HepG2 (cell line): ENCODE data around the gene WBP1. TPM values are rescaled to one million over a fixed set of nuclear protein-coding genes. Genes with fewer than 3 reads are reported as not detected.
A peak's percentile ranks its signal among the peaks of the same experiment; 100 is the strongest.

ENCODE experiments used
- CEBPZ ChIP-seq: IDR thresholded peaks from 2 replicates; pipeline ENCODE4 v1.6.1; 2012; ENCODE audit warnings: low read length, improper control_type of control experiment
- CTCF ChIP-seq: sonication (generic); formaldehyde crosslinking; IDR thresholded peaks from 2 replicates; pipeline ENCODE4 v1.5.0; 2020; ENCODE audit warnings: mild to moderate bottlenecking, missing genetic modification reagents, moderate library complexity
- DMTF1 ChIP-seq: sonication (generic); formaldehyde crosslinking; IDR thresholded peaks from 2 replicates; pipeline ENCODE4 v1.4.0; 2020; ENCODE audit warnings: mild to moderate bottlenecking, missing genetic modification reagents
- E2F2 ChIP-seq: sonication (generic); formaldehyde crosslinking; IDR thresholded peaks from 2 replicates; pipeline ENCODE4 v1.4.0; 2020; ENCODE audit warnings: missing genetic modification reagents, borderline replicate concordance
- EEA1 ChIP-seq: sonication (generic); formaldehyde crosslinking; IDR thresholded peaks from 2 replicates; pipeline ENCODE4 v1.5.1; 2020; ENCODE audit warnings: mild to moderate bottlenecking, missing genetic modification reagents, borderline replicate concordance
- KLF11 ChIP-seq: IDR thresholded peaks from 2 replicates; pipeline ENCODE4 v1.6.1; 2016; ENCODE audit warnings: missing compliant biosample characterization
- MEIS2 ChIP-seq: sonication (generic); formaldehyde crosslinking; IDR thresholded peaks from 2 replicates; pipeline ENCODE4 v1.9.0; 2021; ENCODE audit warnings: mild to moderate bottlenecking, missing genetic modification reagents
- MYC ChIP-seq: sonication (generic); formaldehyde crosslinking; IDR thresholded peaks from 2 replicates; pipeline ENCODE4 v1.9.0; 2021; ENCODE audit warnings: missing genetic modification reagents, borderline replicate concordance
- POLR2AphosphoS5 ChIP-seq: IDR thresholded peaks from 2 replicates; pipeline ENCODE4 v1.6.1; 2012; ENCODE audit warnings: low read depth, low read length
- RAD21 ChIP-seq: fragments of 450-650 bp; formaldehyde crosslinking; IDR thresholded peaks from 2 replicates; pipeline ENCODE4 v1.5.0; 2020; ENCODE audit warnings: mild to moderate bottlenecking
- ZBTB34 ChIP-seq: sonication (generic); formaldehyde crosslinking; IDR thresholded peaks from 2 replicates; pipeline ENCODE4 v1.8.0; 2022; ENCODE audit warnings: mild to moderate bottlenecking, missing genetic modification reagents
- ZNF503 ChIP-seq: sonication (generic); formaldehyde crosslinking; IDR thresholded peaks from 2 replicates; pipeline ENCODE4 v1.4.0; 2020; ENCODE audit warnings: missing genetic modification reagents
- ZNF580 ChIP-seq: IDR thresholded peaks from 2 replicates; pipeline ENCODE4 v1.6.1; 2016; ENCODE audit warnings: low read depth, borderline replicate concordance
- ZNF839 ChIP-seq: sonication (generic); formaldehyde crosslinking; IDR thresholded peaks from 2 replicates; pipeline ENCODE4 v1.4.0; 2020; ENCODE audit warnings: missing genetic modification reagents, mild to moderate bottlenecking, borderline replicate concordance
- polyA plus RNA-seq, 8 experiments: library from polyadenylated mRNA; depleted of rRNA in 3 of 8; stranded (reverse) in 7 of 8; unstranded in 1 of 8; fragments of >200 nt; fragmentation: Illumina TruSeq in 4 of 8; extraction: Trizol in 4 of 8; gene quantifications; 2 replicates each; pipeline versions ENCODE4 v1.2.1 to v1.2.3, GENCODE V29; 2011 to 2016; ENCODE audit warnings: low read depth in 4 of 8, missing spikeins in 1 of 8, mixed read lengths in 1 of 8; ENCODE audit not compliant: insufficient read depth in 1 of 8
- total RNA-seq, 5 experiments: library from RNA; depleted of rRNA; stranded (reverse); fragments of >200 nt; fragmentation: Illumina TruSeq; extraction: Trizol; gene quantifications; 2 replicates each; pipeline ENCODE4 v1.2.3, GENCODE V29; 2016; ENCODE audit warnings: low read depth in 1 of 5

WBP1 gene
- total and polyA plus RNA-seq, 2 of the 13 experiments (the other 11 are each of a cell fraction or from before 2014, with no cell fraction given), result 38.8 to 85.7 TPM

GRCh38 chr2:74441690-74442482, 16.4 kb upstream of the WBP1 start, which contains the start of gene RTKN (continued):
- TF ChIP-seq MEIS2 (peak; percentile 10; the same call in 1 of the 2 replicates), RAD21 (CRISPR knock-in tag) (0 out of 2 replicates have a peak, but pooled peaks have one; percentile 23), DMTF1 (CRISPR knock-in tag) (0 out of 2 replicates have a peak, but pooled peaks have one; percentile 47), E2F2 (CRISPR knock-in tag) (peak; percentile 62; the same call in 1 of the 2 replicates), EEA1 (CRISPR knock-in tag) (peak; percentile 79), KLF11 (CRISPR knock-in tag) (peak; percentile 94), POLR2AphosphoS5 (peak; percentile 100), ZNF503 (CRISPR knock-in tag) (peak; percentile 65; the same call in 1 of the 2 replicates), MYC (CRISPR knock-in tag) (peak; percentile 11), CTCF (CRISPR knock-in tag) (peak; percentile 38), ZBTB34 (CRISPR knock-in tag) (peak; percentile 53; the same call in 1 of the 2 replicates), ZNF580 (CRISPR knock-in tag) (no peak; the same call in 1 of the 2 replicates), CEBPZ (no peak), ZNF839 (CRISPR knock-in tag) (0 out of 2 replicates have a peak, but pooled peaks have one; percentile 60)
